ENCODE measurements around the gene DENND4A.

GRCh38 chr15:65836665-65837064, 44.6 kb upstream of the DENND4A start:
- TF ChIP-seq POLR2AphosphoS5 (IDR thresholded peaks at IDR 0.05; ENCODE audit: borderline replicate concordance, low read depth, low read length): no peak
- no peak for TF ChIP-seq EZH2 (IDR thresholded peaks at IDR 0.05)
